Kidney (tissue), 14 donors: Measurements from ENCODE around the gene OMG. TPM values are rescaled to one million over a fixed set of nuclear protein-coding genes. Genes with fewer than 3 reads are reported as not detected.

Experiments used
- DNase-seq, 5 donors: peaks; one replicate each; pipeline ENCODE4 v3.0.0-alpha.2; 2013 to 2020
- FAIRE-seq: peaks from 2 replicates; lab custom pipeline; 2012; peaks lifted over from hg19 to GRCh38; lab: Jason Lieb, UNC
- H3K27ac ChIP-seq, 2 donors: one replicate each; pipeline ENCODE4 v1.7.0; 2013; ENCODE audit warnings: low read depth in 2 of 2, low read length in 2 of 2, inconsistent platforms in 1 of 2
- H3K27me3 ChIP-seq: one replicate; pipeline ENCODE4 v1.7.1; 2013; ENCODE audit warnings: low read length, inconsistent platforms; ENCODE audit not compliant: control insufficient read depth, insufficient read depth
- H3K36me3 ChIP-seq, 3 donors: one replicate each; pipeline versions ENCODE4 v1.7.0 to v1.7.1; 2013; ENCODE audit warnings: low read length in 3 of 3, control low read depth in 1 of 3, inconsistent platforms in 1 of 3; ENCODE audit not compliant: insufficient read depth in 3 of 3, control insufficient read depth in 2 of 3
- H3K4me1 ChIP-seq, 3 donors: one replicate each; pipeline versions ENCODE4 v1.7.0 to v1.7.1; 2013; ENCODE audit warnings: low read length in 3 of 3, inconsistent platforms in 1 of 3, low read depth in 1 of 3; ENCODE audit not compliant: control insufficient read depth in 2 of 3, insufficient read depth in 2 of 3
- H3K4me3 ChIP-seq, 3 donors: one replicate each; pipeline versions ENCODE4 v1.7.0 to v1.8.1; 2013; ENCODE audit warnings: low read length in 3 of 3, control low read depth in 1 of 3, inconsistent platforms in 1 of 3
- H3K9ac ChIP-seq, 3 donors: one replicate each; pipeline versions ENCODE4 v1.7.0 to v1.7.1; 2013; ENCODE audit warnings: low read length in 3 of 3, control low read depth in 1 of 3, inconsistent platforms in 1 of 3
- H3K9me3 ChIP-seq, 3 donors: one replicate each; pipeline versions ENCODE4 v1.7.0 to v1.7.1; 2013; ENCODE audit warnings: low read length in 3 of 3, control low read depth in 1 of 3, inconsistent platforms in 1 of 3; ENCODE audit not compliant: control insufficient read depth in 2 of 3, insufficient read depth in 1 of 3
- CTCF ChIP-seq: IDR thresholded peaks from 3 replicates; pipeline ENCODE4 v1.5.1; 2012; ENCODE audit warnings: mild to moderate bottlenecking, moderate library complexity, borderline replicate concordance; ENCODE audit not compliant: insufficient read depth; ENCODE audit errors: extremely low read depth
- intact Hi-C: fragments of 100-400 bp; cut with DNase I; formaldehyde crosslinking; loops from one replicate; pipeline ENCODE4 v1.11.1; 2022
- polyA plus RNA-seq: library from polyadenylated mRNA; stranded (reverse); fragments of 350-450 nt; fragmentation: Illumina TruSeq; extraction: RNeasy Lipid Tissue Mini Kit (QIAGEN cat#74804); gene quantifications from one replicate; pipeline ENCODE4 v1.2.3, GENCODE V29; 2014; ENCODE audit warnings: low read depth, low replicate concordance; ENCODE audit not compliant: insufficient read depth
- total RNA-seq: library from RNA; stranded (reverse); fragmentation: NEBNext Ultra II Directional; extraction: Animal tissue kit (Norgen Biotek cat#: 25700); gene quantifications from one replicate; pipeline ENCODE4 v1.2.1, GENCODE V29; 2021
- donor health status: control.
- donor health status: control.
- donor health status: control.
- donor health status: control.
- donor health status: control.
- donor health status: DM: yes; HTN: yes; CAD: no.
- donor health status: Normal renal cell carcinoma (clear cell type).

Gene OMG
- total and polyA plus RNA-seq, 2 donors from 2014 or later, result not detected

GRCh38 chr17:31310260-31310659 is 13.2 kb upstream of the OMG start:
- Histone ChIP-seq H3K9ac (no peak overlapping the region), H3K4me1 (no peaks in the 10 kb centered on the region), H3K27me3 (no peaks in the 10 kb centered on the region), H3K4me3 (no peak overlapping the region), H3K9me3 (no peaks in the 10 kb centered on the region), H3K36me3 (no peaks in the 10 kb centered on the region), H3K27ac (no peak overlapping the region)
- TF ChIP-seq CTCF, result no peak
- intact Hi-C loops, result no loop called here
- DNase-seq (no peak), FAIRE-seq (no peak)

- intact Hi-C loops, result no loop called here
- H3K27ac ChIP-seq, result no peak overlapping the region
- no peak for TF ChIP-seq CTCF
- FAIRE-seq (no peak), DNase-seq (no peak)
- H3K9me3 ChIP-seq, result no peaks in the 10 kb centered on the region
- H3K4me3 ChIP-seq, result no peak overlapping the region
- H3K36me3 ChIP-seq, result no peaks in the 10 kb centered on the region
- no peak overlapping the region for H3K9ac ChIP-seq
- H3K27me3 ChIP-seq, result no peaks in the 10 kb centered on the region
- H3K4me1 ChIP-seq, result no peaks in the 10 kb centered on the region
Observed at GRCh38 chr17:31309556-31309955, 12.5 kb upstream of the OMG start.

- intact Hi-C loops, result no loop called here
- H3K36me3 ChIP-seq, result no peaks in the 10 kb centered on the region
- no peak overlapping the region for H3K27ac ChIP-seq
- no peak for DNase-seq
- H3K9me3 ChIP-seq, result no peaks in the 10 kb centered on the region
- H3K4me1 ChIP-seq, result no peaks in the 10 kb centered on the region
- H3K27me3 ChIP-seq, result no peaks in the 10 kb centered on the region
- no peak overlapping the region for H3K4me3 ChIP-seq
- H3K9ac ChIP-seq, result no peak overlapping the region
- peak; percentile 17 for FAIRE-seq
- TF ChIP-seq CTCF, result no peak
Observed at GRCh38 chr17:31308372-31309334, 11.6 kb upstream of the OMG start.
